ENCODE measurements around the gene TALDO1. TPM values are rescaled to one million over a fixed set of nuclear protein-coding genes. Genes with fewer than 3 reads are reported as not detected.

TALDO1 gene
- total and polyA plus RNA-seq, 12 donors = 64.3 to 167 (median 145) TPM

- Histone ChIP-seq H3K9me3 (replicated peaks in 1 of 3) (no peaks in the 10 kb centered on the region), H3K36me3 (replicated peaks in 1 of 2) (peaks cover 0 to 30% of the 10 kb centered on the region in 2 donors), H3K27ac (peak overlapping the region in 3 of 5 donors; percentile 26 to 45 (median 43)), H3K4me1 (replicated peaks in 1 of 2) (peaks cover 38 to 41% of the 10 kb centered on the region in 2 donors), H3K27me3 (no peaks in the 10 kb centered on the region), H3K4me3 (no peak overlapping the region)
- DNase-seq = peak in 6 of 7 donors; percentile 44 to 82 (median 66)
- intact Hi-C loops (cut with DNase I) = no loop called here
- no peak for TF ChIP-seq POLR2A (IDR thresholded peaks at IDR 0.05)
- TF ChIP-seq CTCF (IDR thresholded peaks at IDR 0.05) = peak in 2 of 6 experiments; percentile 6 to 17
- WGBS, 4 donors = 48 to 78% (median 68%) methylated on average over 8 to 20 of the region's 20 CpGs
These were observed 27.8 kb downstream of the TALDO1 start for GRCh38 chr11:774873-775592.

GRCh38 chr11:776263-776560, 28.9 kb downstream of the TALDO1 start:
- peaks cover 38 to 41% of the 10 kb centered on the region in 2 donors for H3K4me1 ChIP-seq (replicated peaks in 1 of 2)
- intact Hi-C loops (cut with DNase I) = no loop called here
- peak overlapping the region in 3 of 4 donors; percentile 35 to 94 (median 61) for H3K4me3 ChIP-seq
- H3K27me3 ChIP-seq = no peaks in the 10 kb centered on the region
- H3K9me3 ChIP-seq (replicated peaks in 1 of 3) = no peaks in the 10 kb centered on the region
- peak in 1 of 7 donors; percentile 17 for DNase-seq
- TF ChIP-seq POLR2A (IDR thresholded peaks at IDR 0.05) = no peak
- TF ChIP-seq CTCF (IDR thresholded peaks at IDR 0.05) = no peak
- WGBS, 4 donors = 31 to 65% (median 37%) methylated on average over 5 to 11 of the region's 11 CpGs
- peaks cover 0 to 19% of the 10 kb centered on the region in 2 donors for H3K36me3 ChIP-seq (replicated peaks in 1 of 2)
- peak overlapping the region in 4 of 5 donors; percentile 16 to 89 (median 62) for H3K27ac ChIP-seq

GRCh38 chr11:776561-777287, 29.5 kb downstream of the TALDO1 start:
- 0 to 3% (median 2%) methylated on average over 6 to 64 of the region's 65 CpGs; no CpG with 5 or more reads in 1 of the 4 donors for WGBS, 4 donors
- H3K9me3 ChIP-seq (replicated peaks in 1 of 3) = no peaks in the 10 kb centered on the region
- H3K4me1 ChIP-seq (replicated peaks in 1 of 2) = peaks cover 38 to 41% of the 10 kb centered on the region in 2 donors
- H3K27me3 ChIP-seq = no peaks in the 10 kb centered on the region
- H3K4me3 ChIP-seq = peak overlapping the region in 3 of 4 donors; percentile 35 to 94 (median 61)
- intact Hi-C loops (cut with DNase I) = no loop called here
- peak overlapping the region in 4 of 5 donors; percentile 16 to 89 (median 75) for H3K27ac ChIP-seq
- DNase-seq = peak in 6 of 7 donors; percentile 41 to 47 (median 44)
- no peak for TF ChIP-seq POLR2A (IDR thresholded peaks at IDR 0.05)
- H3K36me3 ChIP-seq (replicated peaks in 1 of 2) = peaks cover 0 to 14% of the 10 kb centered on the region in 2 donors

GRCh38 chr11:777288-778255, 30.3 kb downstream of the TALDO1 start, which contains the start of gene GATD1:
GATD1 (minus strand) TSS chr11:777487; CDS start chr11:777462, 25 bp downstream.
- H3K27me3 ChIP-seq = no peaks in the 10 kb centered on the region
- TF ChIP-seq CTCF (IDR thresholded peaks at IDR 0.05) = no peak
- TF ChIP-seq POLR2A (IDR thresholded peaks at IDR 0.05) = peak; percentile 77 to 86
- peaks cover 0 to 6% of the 10 kb centered on the region in 2 donors for H3K36me3 ChIP-seq (replicated peaks in 1 of 2)
- peak; percentile 88 to 94 (median 93) for DNase-seq
- no peaks in the 10 kb centered on the region for H3K9me3 ChIP-seq (replicated peaks in 1 of 3)
- peak within 1 kb of the TSS; percentile 61 to 94 (median 69) for H3K4me3 ChIP-seq
- peak within 1 kb of the TSS in 4 of 5 donors; percentile 16 to 89 (median 75) for H3K27ac ChIP-seq
- 1 to 8% (median 2%) methylated on average over 12 to 110 of the region's 110 CpGs for WGBS, 4 donors
- peaks cover 36 to 38% of the 10 kb centered on the region in 2 donors for H3K4me1 ChIP-seq (replicated peaks in 1 of 2)
- intact Hi-C loops (cut with DNase I) = no loop called here
